SK-N-SH treated with all-trans-retinoic acid at 6 μM for 48 hours (cell line): Measurements from ENCODE around the gene ADAMTS2.

Experiments
- OSR1 ChIP-seq: fragments of 250-450 bp; sonication (Bioruptor Pico); IDR thresholded peaks from 2 replicates; pipeline ENCODE4 v1.8.0; 2022; ENCODE audit warnings: moderate library complexity, mild to moderate bottlenecking, inconsistent platforms
- TOX ChIP-seq: fragments of 250-450 bp; sonication (Bioruptor Pico); IDR thresholded peaks from 2 replicates; pipeline ENCODE4 v1.8.0; 2021; ENCODE audit warnings: mild to moderate bottlenecking, moderate library complexity, borderline replicate concordance
- ZFP30 ChIP-seq: fragments of 450-650 bp; formaldehyde crosslinking; IDR thresholded peaks from 2 replicates; pipeline ENCODE4 v1.5.0; 2022; ENCODE audit warnings: mild to moderate bottlenecking, moderate library complexity

GRCh38 chr5:179354305-179354882 is 9.1 kb upstream of the ADAMTS2 start:
- TF ChIP-seq OSR1: no peak
- no peak for TF ChIP-seq ZFP30 (CRISPR knock-in tag)
- TF ChIP-seq TOX (CRISPR knock-in tag): no peak
